Measurements from ENCODE around the gene MDGA2. TPM values are rescaled to one million over a fixed set of nuclear protein-coding genes. Genes with fewer than 3 reads are reported as not detected.

Gene MDGA2
- total RNA-seq, 4 donors from 2014 or later, result 0.16 TPM; not detected in 3

- TF ChIP-seq CTCF (IDR thresholded peaks at IDR 0.05), result no peak
- ATAC-seq (ENCODE audit: low FRiP score) (no peak), DNase-seq (ENCODE audit: low spot score) (no peak)
Measured at GRCh38 chr14:47691829-47692228, 16.4 kb upstream of the MDGA2 start.

GRCh38 chr14:47678993-47679392 is 3.6 kb upstream of the MDGA2 start:
- DNase-seq (ENCODE audit: low spot score) (no peak), ATAC-seq (ENCODE audit: low FRiP score) (no peak)
- TF ChIP-seq CTCF (IDR thresholded peaks at IDR 0.05), result no peak

GRCh38 chr14:47678157-47678556 is 2.8 kb upstream of the MDGA2 start:
- no peak for ATAC-seq (ENCODE audit: low FRiP score)
- no peak for DNase-seq (ENCODE audit: low spot score)
- TF ChIP-seq CTCF (IDR thresholded peaks at IDR 0.05), result no peak

- ATAC-seq (ENCODE audit: low FRiP score) (no peak), DNase-seq (ENCODE audit: low spot score) (no peak)
Measured at GRCh38 chr14:47676315-47676617, 861 bp upstream of the MDGA2 start.

GRCh38 chr14:47674543-47675465 is 601 bp downstream of the MDGA2 start:
- ATAC-seq (ENCODE audit: low FRiP score) (peak; percentile 16), DNase-seq (ENCODE audit: low spot score) (no peak)
- TF ChIP-seq CTCF (IDR thresholded peaks at IDR 0.05), result no peak

More at GRCh38 chr14:47676315-47676617, 861 bp upstream of the MDGA2 start:
- TF ChIP-seq CTCF (IDR thresholded peaks at IDR 0.05), result no peak

- ATAC-seq (ENCODE audit: low FRiP score) (no peak), DNase-seq (ENCODE audit: low spot score) (no peak)
- no peak for TF ChIP-seq CTCF (IDR thresholded peaks at IDR 0.05)
Measured at GRCh38 chr14:47674148-47674542, 1.3 kb downstream of the MDGA2 start.

All from omental fat pad (tissue), 4 donors.